HepG2 (cell line): ENCODE results near the gene NOL4L. TPM values are rescaled to one million over a fixed set of nuclear protein-coding genes. Genes with fewer than 3 reads are reported as not detected.

Experiments used
- BCLAF1 ChIP-seq: fragments of 450-650 bp; IDR thresholded peaks from 2 replicates; pipeline ENCODE4 v1.6.1; 2017; ENCODE audit warnings: mild to moderate bottlenecking
- CBFB ChIP-seq: sonication (generic); formaldehyde crosslinking; IDR thresholded peaks from 2 replicates; pipeline ENCODE4 v1.4.0; 2020; ENCODE audit warnings: missing genetic modification reagents
- CEBPZ ChIP-seq: IDR thresholded peaks from 2 replicates; pipeline ENCODE4 v1.6.1; 2012; ENCODE audit warnings: low read length, improper control_type of control experiment
- HIVEP1 ChIP-seq: sonication (generic); formaldehyde crosslinking; IDR thresholded peaks from 2 replicates; pipeline ENCODE4 v1.4.0; 2020; ENCODE audit warnings: mild to moderate bottlenecking, missing genetic modification reagents
- JUND ChIP-seq: sonication (generic); formaldehyde crosslinking; IDR thresholded peaks from 2 replicates; pipeline ENCODE4 v1.8.0; 2022; ENCODE audit warnings: mild to moderate bottlenecking, missing genetic modification reagents
- KMT2B ChIP-seq: IDR thresholded peaks from 2 replicates; pipeline ENCODE4 v1.6.1; 2016; ENCODE audit warnings: missing genetic modification reagents, missing compliant biosample characterization
- MAFK ChIP-seq, 2 experiments: IDR thresholded peaks in 1 of 2; conservative IDR thresholded peaks in 1 of 2; 2 replicates each; pipeline ENCODE4 v1.6.1; 2011; ENCODE audit warnings: improper control_type of control experiment in 2 of 2, low read length in 2 of 2
- NFE2L1 ChIP-seq: sonication (generic); formaldehyde crosslinking; IDR thresholded peaks from 2 replicates; pipeline ENCODE4 v1.4.0; 2020; ENCODE audit warnings: missing genetic modification reagents, mild to moderate bottlenecking, borderline replicate concordance
- PCBP2 ChIP-seq: fragments of 200-400 bp; formaldehyde crosslinking; optimal IDR thresholded peaks from 2 replicates; pipeline ENCODE3; 2018; ENCODE audit warnings: low read length, low read depth; ENCODE audit not compliant: poor library complexity, severe bottlenecking
- RAD21 ChIP-seq: fragments of 450-650 bp; formaldehyde crosslinking; IDR thresholded peaks from 2 replicates; pipeline ENCODE4 v1.5.0; 2020; ENCODE audit warnings: mild to moderate bottlenecking
- RELA ChIP-seq: sonication (generic); formaldehyde crosslinking; IDR thresholded peaks from 2 replicates; pipeline ENCODE4 v1.4.0; 2020; ENCODE audit warnings: missing genetic modification reagents
- SALL2 ChIP-seq: sonication (generic); formaldehyde crosslinking; IDR thresholded peaks from 2 replicates; pipeline ENCODE4 v1.8.1; 2023; ENCODE audit warnings: mild to moderate bottlenecking, missing genetic modification reagents, inconsistent platforms
- TSC22D2 ChIP-seq: sonication (generic); formaldehyde crosslinking; IDR thresholded peaks from 2 replicates; pipeline ENCODE4 v1.5.1; 2020; ENCODE audit warnings: missing genetic modification reagents, mild to moderate bottlenecking, borderline replicate concordance
- ZFX ChIP-seq: sonication (generic); formaldehyde crosslinking; IDR thresholded peaks from 2 replicates; pipeline ENCODE4 v1.4.0; 2020; ENCODE audit warnings: mild to moderate bottlenecking, low read depth, missing genetic modification reagents, moderate library complexity
- ZIK1 ChIP-seq: sonication (generic); formaldehyde crosslinking; IDR thresholded peaks from 2 replicates; pipeline ENCODE4 v1.5.0; 2020; ENCODE audit warnings: mild to moderate bottlenecking, low read depth, missing genetic modification reagents, borderline replicate concordance
- ZNF180 ChIP-seq: sonication (generic); formaldehyde crosslinking; IDR thresholded peaks from 2 replicates; pipeline ENCODE4 v1.4.0; 2020; ENCODE audit warnings: low read depth, missing genetic modification reagents, borderline replicate concordance
- ZNF263 ChIP-seq: sonication (generic); formaldehyde crosslinking; IDR thresholded peaks from 2 replicates; pipeline ENCODE4 v1.4.0; 2020; ENCODE audit warnings: missing genetic modification reagents
- ZNF274 ChIP-seq: sonication (generic); formaldehyde crosslinking; IDR thresholded peaks from 2 replicates; pipeline ENCODE4 v1.5.1; 2020; ENCODE audit warnings: mild to moderate bottlenecking, missing genetic modification reagents
- ZNF564 ChIP-seq: sonication (generic); formaldehyde crosslinking; IDR thresholded peaks from 2 replicates; pipeline ENCODE4 v1.8.1; 2023; ENCODE audit warnings: mild to moderate bottlenecking, missing genetic modification reagents
- ZNF629 ChIP-seq: sonication (generic); formaldehyde crosslinking; conservative IDR thresholded peaks from 2 replicates; pipeline ENCODE4 v1.5.0; 2020; ENCODE audit warnings: missing genetic modification reagents
- ZNF790 ChIP-seq: sonication (generic); formaldehyde crosslinking; IDR thresholded peaks from 2 replicates; pipeline ENCODE4 v1.8.0; 2022; ENCODE audit warnings: missing genetic modification reagents, mild to moderate bottlenecking, borderline replicate concordance
- ZNF879 ChIP-seq: sonication (generic); formaldehyde crosslinking; IDR thresholded peaks from 2 replicates; pipeline ENCODE4 v1.8.1; 2023; ENCODE audit warnings: missing genetic modification reagents
- ZNF891 ChIP-seq: sonication (generic); formaldehyde crosslinking; IDR thresholded peaks from 2 replicates; pipeline ENCODE4 v1.5.0; 2020; ENCODE audit warnings: mild to moderate bottlenecking, missing genetic modification reagents
- polyA plus RNA-seq, 8 experiments: library from polyadenylated mRNA; depleted of rRNA in 3 of 8; stranded (reverse) in 7 of 8; unstranded in 1 of 8; fragments of >200 nt; fragmentation: Illumina TruSeq in 4 of 8; extraction: Trizol in 4 of 8; gene quantifications; 2 replicates each; pipeline versions ENCODE4 v1.2.1 to v1.2.3, GENCODE V29; 2011 to 2016; ENCODE audit warnings: low read depth in 4 of 8, missing spikeins in 1 of 8, mixed read lengths in 1 of 8; ENCODE audit not compliant: insufficient read depth in 1 of 8
- total RNA-seq, 5 experiments: library from RNA; depleted of rRNA; stranded (reverse); fragments of >200 nt; fragmentation: Illumina TruSeq; extraction: Trizol; gene quantifications; 2 replicates each; pipeline ENCODE4 v1.2.3, GENCODE V29; 2016; ENCODE audit warnings: low read depth in 1 of 5
- TF ChIP-seq, protein P1 (sequence below): sonication (generic); formaldehyde crosslinking; conservative IDR thresholded peaks from 2 replicates; pipeline ENCODE4 v1.5.0; 2020; ENCODE audit warnings: missing genetic modification reagents

The NOL4L gene
- total and polyA plus RNA-seq, 2 of the 13 experiments (the other 11 are each of a cell fraction or from before 2014, with no cell fraction given), result 16.6 to 35.4 TPM

DNA sequence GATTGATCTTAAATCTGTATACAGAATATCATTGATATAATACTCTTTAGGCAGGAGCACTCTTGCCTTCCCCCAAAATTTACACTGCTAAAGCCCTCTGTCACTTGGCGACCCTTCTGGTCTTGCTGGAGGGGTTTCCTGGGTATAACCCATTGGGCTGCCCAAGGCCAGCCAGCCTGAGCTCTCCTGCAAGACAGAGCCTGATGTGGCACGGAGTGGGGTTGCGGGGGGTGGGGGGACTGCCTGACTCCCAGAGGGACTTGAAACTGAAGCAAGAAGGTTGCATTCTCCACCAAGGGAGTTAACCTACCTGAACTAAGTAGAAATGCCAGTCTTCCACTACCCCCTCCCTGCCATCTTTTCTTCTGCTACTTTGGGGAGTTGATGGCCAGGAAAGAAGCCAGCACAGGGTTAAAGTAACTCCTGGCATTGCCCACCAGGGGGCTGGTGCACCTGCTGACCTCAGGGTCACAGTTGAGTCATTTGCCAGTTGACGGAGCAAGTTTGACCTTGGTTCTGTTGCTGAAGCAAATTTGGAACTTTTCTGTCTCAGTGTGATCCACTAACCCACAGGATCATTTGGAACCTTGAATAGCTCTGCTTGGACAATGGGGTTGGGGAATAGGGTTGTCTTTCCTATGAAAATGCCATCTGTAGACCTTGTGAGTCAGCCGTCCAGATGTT, 147.6 kb downstream of the NOL4L start (continued):
- TF ChIP-seq BCLAF1, result no peak
- peak; percentile 68; the same call in 1 of the 2 replicates for TF ChIP-seq JUND
- TF ChIP-seq PCBP2, result no peak
- no peak for TF ChIP-seq ZIK1 (CRISPR knock-in tag)
- TF ChIP-seq RELA (CRISPR knock-in tag), result no peak
- no peak for TF ChIP-seq CEBPZ
- no peak for TF ChIP-seq ZNF180
- no peak for TF ChIP-seq MAFK (conservative IDR thresholded peaks at IDR 0.05 in 1 of 2, IDR thresholded peaks at IDR 0.05 in 1 of 2; ENCODE audit: low read length in 2 of 2)
- peak; percentile 54; the same call in 1 of the 2 replicates for TF ChIP-seq CBFB
- peak; percentile 87 for TF ChIP-seq RAD21 (CRISPR knock-in tag)
- no peak for TF ChIP-seq SALL2 (CRISPR knock-in tag)
- TF ChIP-seq ZNF891 (CRISPR knock-in tag), result no peak
- TF ChIP-seq, protein P1, sequence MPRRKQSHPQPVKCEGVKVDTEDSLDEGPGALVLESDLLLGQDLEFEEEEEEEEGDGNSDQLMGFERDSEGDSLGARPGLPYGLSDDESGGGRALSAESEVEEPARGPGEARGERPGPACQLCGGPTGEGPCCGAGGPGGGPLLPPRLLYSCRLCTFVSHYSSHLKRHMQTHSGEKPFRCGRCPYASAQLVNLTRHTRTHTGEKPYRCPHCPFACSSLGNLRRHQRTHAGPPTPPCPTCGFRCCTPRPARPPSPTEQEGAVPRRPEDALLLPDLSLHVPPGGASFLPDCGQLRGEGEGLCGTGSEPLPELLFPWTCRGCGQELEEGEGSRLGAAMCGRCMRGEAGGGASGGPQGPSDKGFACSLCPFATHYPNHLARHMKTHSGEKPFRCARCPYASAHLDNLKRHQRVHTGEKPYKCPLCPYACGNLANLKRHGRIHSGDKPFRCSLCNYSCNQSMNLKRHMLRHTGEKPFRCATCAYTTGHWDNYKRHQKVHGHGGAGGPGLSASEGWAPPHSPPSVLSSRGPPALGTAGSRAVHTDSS (CRISPR knock-in tag), result no peak
- no peak for TF ChIP-seq ZNF629 (CRISPR knock-in tag)
- TF ChIP-seq KMT2B, result no peak
- TF ChIP-seq NFE2L1 (CRISPR knock-in tag), result no peak
- no peak for TF ChIP-seq HIVEP1 (CRISPR knock-in tag)
- no peak for TF ChIP-seq ZFX
- TF ChIP-seq ZNF564 (CRISPR knock-in tag), result no peak
- no peak for TF ChIP-seq ZNF274
- TF ChIP-seq ZNF879, result no peak
- no peak for TF ChIP-seq ZNF790 (CRISPR knock-in tag)
- no peak for TF ChIP-seq TSC22D2
- TF ChIP-seq ZNF263 (CRISPR knock-in tag), result no peak
